CD4-positive, alpha-beta T cell treated with Interleukin-12 subunit alpha and Interleukin-12 subunit beta, for 1 hour (primary cell): Measurements from ENCODE around the gene GALNT14.

Experiments
- DNase-seq: peaks from one replicate; pipeline ENCODE4 v3.0.0-alpha.2; 2020

GALNT14 gene

GRCh38 chr2:31134480-31134879 is 3.8 kb downstream of the GALNT14 start:
- DNase-seq: no peak

- no peak for DNase-seq
Observed at GRCh38 chr2:31132786-31133185, 5.5 kb downstream of the GALNT14 start.

GRCh38 chr2:31131871-31132270 is 6.4 kb downstream of the GALNT14 start:
- no peak for DNase-seq

DNA sequence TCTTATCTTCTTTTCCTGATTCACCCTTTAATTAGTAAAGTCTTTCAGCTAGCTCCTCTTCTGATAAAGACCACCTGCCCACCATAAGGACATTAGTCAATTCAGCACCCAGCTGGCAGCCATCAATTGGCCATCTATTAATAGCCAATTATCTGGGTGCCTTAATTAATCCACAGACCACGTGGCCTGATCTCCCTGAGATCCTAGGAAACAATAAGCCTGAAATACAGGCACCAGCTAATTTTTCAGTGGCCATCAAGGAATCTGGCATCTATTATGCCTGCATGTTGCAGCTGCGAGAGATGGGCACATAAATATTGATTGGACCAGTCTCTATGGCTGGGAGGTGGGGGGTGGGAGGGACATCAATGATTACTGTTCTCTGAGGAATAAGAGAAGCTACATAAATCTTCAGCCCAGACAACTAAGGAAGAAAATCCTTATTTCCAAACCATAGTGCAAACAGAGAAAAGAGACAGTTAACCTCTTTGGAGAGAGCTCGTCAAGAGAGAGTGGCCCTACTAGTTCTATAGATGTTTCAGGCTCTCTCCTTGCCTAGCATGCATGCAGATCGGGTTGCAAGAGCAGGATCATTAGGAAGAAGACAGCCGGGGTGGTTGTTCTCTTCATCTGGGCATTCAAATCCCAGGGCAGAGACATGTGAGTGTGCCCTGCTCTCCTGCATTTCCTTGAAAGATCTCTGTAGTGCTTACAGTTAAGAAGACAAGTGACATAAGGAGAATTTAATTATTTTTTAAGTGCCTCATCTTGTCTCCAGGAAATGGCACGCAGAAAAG is 8.7 kb downstream of the GALNT14 start:
- no peak for DNase-seq

- DNase-seq: no peak
Observed at GRCh38 chr2:31127931-31128330, 10.3 kb downstream of the GALNT14 start.

DNA sequence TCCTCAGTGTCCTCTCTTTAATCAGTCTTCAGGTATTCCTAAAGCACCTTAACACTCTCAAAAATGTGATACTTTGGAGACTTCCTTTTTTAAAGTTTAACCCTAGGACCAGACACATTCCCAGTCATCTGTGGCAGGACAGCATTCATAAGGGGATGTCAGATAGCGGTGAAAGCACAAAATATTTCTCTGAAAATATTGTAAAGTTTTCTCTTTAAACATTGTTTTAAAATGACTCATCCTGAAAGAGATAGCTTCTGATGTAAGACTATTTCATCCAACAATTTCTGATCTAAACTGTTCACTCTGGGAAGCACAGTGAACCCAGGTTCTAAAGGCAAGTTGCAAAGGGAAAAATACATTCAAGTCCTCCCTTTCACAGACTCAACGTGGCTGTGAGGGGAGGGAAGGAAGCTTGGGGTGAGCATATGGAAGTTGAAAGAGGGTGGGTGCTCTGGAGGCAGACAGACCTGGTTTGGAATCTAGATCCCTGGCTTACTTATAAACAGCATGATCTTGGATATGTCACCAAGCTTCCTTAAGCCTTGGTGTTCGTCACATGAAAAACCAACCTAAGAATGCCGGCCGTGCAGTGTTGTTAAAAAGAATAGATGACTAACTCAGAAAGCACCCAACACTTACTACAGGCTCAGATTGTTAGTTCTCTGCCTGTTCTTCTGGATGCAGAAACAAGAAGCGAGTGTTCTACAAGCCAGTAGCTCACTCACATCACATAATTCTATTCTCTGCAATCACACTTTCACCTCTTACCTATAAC is 12.1 kb downstream of the GALNT14 start:
- DNase-seq: no peak

- DNase-seq: no peak
Observed at GRCh38 chr2:31124904-31125303, 13.3 kb downstream of the GALNT14 start.

DNA sequence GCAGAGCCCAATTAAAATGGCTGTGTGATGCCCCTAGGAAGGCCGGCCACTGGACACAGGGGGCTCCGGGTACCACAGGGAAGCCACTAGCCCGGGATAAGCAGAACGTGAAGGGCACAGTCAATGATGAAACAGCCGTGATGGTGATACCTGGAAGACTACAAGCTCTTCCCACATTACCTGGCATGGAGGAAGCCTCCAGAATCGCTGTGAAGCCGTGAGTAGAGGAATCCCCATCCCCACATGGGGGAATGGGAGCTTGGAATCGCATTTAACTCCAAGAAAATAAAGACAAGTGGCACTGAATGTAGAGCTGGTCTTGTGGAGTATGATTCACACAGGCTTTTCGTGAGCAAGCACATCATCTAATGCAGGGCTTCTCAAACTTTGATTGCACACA is 16.1 kb downstream of the GALNT14 start:
- DNase-seq: no peak

GRCh38 chr2:31113765-31114164 is 24.5 kb downstream of the GALNT14 start:
- no peak for DNase-seq

DNA sequence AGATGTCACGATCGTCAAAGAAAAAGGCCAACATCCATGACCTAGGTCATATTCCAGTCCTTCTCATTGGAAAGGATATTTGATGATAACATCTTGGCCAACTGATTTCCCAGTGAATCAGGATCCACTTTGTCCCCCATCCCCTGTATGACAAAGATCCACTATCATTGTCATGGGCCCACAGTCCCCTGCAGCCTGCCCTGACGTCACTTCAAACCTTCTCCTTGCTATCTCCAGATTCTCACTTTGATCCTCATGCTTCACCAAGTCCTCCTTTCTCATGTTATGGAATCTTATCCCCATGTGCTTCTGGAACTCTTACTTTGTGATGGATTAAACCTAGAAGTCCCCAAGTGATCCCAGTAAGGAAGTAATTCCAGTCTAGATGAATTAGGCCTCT is 25.7 kb downstream of the GALNT14 start:
- no peak for DNase-seq

- DNase-seq: no peak
Observed at GRCh38 chr2:31110998-31111397, 27.2 kb downstream of the GALNT14 start.

GRCh38 chr2:31110431-31110830 is 27.8 kb downstream of the GALNT14 start:
- DNase-seq: no peak

DNA sequence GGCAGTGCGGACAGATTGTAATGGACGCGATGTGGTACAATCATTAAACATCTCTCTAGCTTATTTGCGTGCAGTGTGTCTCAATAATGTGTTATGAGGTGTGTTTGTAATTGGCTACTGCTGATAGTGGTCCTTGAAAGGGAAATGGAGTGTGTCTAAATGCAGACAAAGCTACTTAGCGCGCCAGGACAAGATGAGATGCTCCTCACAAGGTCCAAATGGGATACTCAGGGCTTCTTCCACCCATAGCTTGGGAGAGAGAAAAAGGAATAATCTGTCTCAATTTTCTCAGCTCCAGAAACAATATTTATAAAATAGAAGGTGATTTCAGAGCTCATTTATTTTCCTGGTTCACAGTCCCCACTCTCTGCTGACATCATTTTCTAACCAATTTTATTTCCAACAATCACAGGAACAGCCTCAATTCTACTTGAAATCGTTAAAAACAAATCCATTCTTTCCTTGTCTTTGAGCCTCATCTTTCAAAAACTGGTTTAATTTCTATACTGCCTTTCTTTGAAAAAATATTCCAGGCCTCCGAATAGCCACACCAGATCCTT is 28.5 kb downstream of the GALNT14 start:
- DNase-seq: no peak

GRCh38 chr2:31108561-31109286 is 29.5 kb downstream of the GALNT14 start:
- no peak for DNase-seq

GRCh38 chr2:31107591-31108300 is 30.5 kb downstream of the GALNT14 start:
- no peak for DNase-seq

DNA sequence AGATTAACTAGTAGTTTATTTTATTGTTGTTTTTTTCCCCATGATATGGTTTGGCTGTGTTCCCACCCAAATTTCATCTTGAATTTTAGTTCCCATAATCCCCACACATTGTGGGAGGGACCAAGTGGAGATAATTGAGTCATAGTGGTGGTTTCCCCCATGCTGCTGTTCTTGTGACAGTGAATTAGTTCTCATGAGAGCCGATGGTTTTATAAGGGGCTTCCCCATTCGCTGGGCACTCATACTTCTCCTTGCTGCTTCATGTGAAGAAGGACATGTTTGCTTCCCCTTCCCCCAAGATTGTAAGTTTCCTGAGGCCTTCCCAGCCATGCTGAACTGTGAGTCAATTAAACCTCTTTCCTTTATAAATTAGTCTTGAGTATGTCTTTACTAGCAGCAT is 36.5 kb downstream of the GALNT14 start:
- no peak for DNase-seq

GRCh38 chr2:31097962-31098613 is 40.2 kb downstream of the GALNT14 start:
- DNase-seq: no peak

DNA sequence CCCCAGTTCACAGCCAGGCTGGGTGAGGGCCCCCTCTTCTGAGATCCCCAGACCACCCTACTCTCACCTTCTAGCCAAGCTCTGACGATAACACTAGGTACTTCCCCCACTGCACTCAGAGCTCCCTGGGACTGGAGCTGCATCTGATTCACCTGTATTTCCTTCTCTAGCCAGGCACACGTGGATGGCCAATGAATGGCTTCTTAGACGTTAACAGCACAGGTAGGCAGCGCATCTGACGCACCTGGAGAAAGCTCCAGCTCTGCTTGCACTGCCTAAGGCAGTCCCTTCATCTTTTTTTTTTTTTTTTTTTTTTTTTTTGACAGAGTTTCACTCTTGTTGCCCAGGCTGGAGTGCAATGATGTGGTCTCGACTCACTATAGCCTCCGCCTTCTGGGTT is 48.1 kb downstream of the GALNT14 start:
- DNase-seq: no peak

DNA sequence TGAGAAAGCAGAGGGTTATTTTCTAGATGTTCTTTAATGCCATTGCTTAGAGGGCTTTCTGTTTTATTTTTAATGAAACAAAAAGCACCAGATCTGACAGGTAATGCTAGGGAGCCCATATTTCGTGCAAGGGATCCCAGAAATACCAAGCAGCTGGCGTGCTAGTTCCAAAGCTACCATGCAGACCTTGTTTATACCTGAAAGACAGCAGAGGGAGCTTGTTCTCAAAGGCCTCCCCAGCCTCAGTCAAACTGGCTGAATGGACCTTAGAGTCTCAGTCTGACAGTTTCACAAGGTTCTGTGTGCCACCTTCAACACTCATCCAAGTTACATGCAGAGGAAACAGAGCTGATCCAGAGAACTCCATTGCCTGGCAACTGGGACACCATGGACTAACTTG is 48.6 kb downstream of the GALNT14 start:
- DNase-seq: no peak

GRCh38 chr2:31088504-31089195 is 49.6 kb downstream of the GALNT14 start:
- DNase-seq: no peak

DNA sequence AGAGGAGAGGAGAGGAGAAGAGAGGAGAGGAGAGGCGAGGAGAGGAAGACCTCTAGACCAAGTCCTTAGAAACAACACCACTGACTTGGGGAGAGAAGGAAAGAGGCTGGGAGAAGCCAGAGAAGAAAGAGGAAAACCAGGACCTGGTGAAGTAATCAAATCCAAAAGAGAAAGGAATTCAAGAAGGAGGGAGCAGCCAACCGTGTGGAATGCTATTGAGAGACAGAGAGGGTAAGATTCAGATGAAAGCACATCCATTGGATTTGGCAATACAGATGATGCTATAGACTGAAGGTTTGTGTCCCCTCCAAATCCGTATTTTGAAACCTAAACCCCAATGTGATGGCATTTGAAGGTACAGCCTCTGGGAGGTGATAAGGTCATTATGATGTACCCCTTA is 50.7 kb downstream of the GALNT14 start:
- no peak for DNase-seq

DNA sequence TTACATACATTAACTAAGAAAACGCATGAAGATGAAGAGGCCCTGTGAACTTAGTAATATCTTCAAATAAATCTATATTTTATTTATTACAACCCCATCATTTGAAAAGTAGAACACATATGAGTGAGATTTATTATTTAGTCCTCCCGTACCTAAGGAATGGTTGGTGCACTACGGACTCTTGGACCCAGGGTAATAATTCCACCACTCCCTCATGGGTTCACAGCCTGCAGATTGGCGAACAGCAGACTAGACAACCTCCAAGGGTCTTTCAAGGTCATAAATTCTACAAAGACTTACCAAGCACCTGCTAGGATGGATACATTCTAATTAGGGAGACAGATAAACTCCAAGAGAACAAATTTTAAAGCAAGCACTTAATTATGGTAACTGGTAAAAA is 51.6 kb downstream of the GALNT14 start:
- DNase-seq: no peak
